ENCODE results near the gene CFAP161. TPM values are rescaled to one million over a fixed set of nuclear protein-coding genes. Genes with fewer than 3 reads are reported as not detected.

Gene CFAP161
- total and polyA plus RNA-seq, 7 donors: 0.03 to 0.28 TPM; not detected in 5

- no peaks in the 10 kb centered on the region for H3K36me3 ChIP-seq (ENCODE audit: insufficient read depth in 1 of 2, low read depth in 1 of 2)
- no peak for DNase-seq
- no peaks in the 10 kb centered on the region for H3K27me3 ChIP-seq (ENCODE audit: insufficient read depth in 3 of 3, low read length in 2 of 3)
- WGBS, 3 donors: 51 to 65% (median 61%) methylated on average over 4 of the region's 4 CpGs
- no peak for TF ChIP-seq CTCF (IDR thresholded peaks at IDR 0.05)
- H3K27ac ChIP-seq: no peak overlapping the region
- no peak overlapping the region for H3K4me3 ChIP-seq
- intact Hi-C loops (cut with DNase I): no loop called here
- no peak for ATAC-seq
- no peaks in the 10 kb centered on the region for H3K9me3 ChIP-seq
- H3K4me1 ChIP-seq: no peaks in the 10 kb centered on the region
Observed at GRCh38 chr15:81111018-81111417, 23.1 kb upstream of the CFAP161 start.

- TF ChIP-seq CTCF (IDR thresholded peaks at IDR 0.05): no peak
- H3K36me3 ChIP-seq (ENCODE audit: insufficient read depth in 1 of 2, low read depth in 1 of 2): no peaks in the 10 kb centered on the region
- intact Hi-C loops (cut with DNase I): no loop called here
- DNase-seq: no peak
- peak in 1 of 4 donors; percentile 41 for ATAC-seq
- no peaks in the 10 kb centered on the region for H3K9me3 ChIP-seq
- H3K27ac ChIP-seq: no peak overlapping the region
- 67 to 77% (median 76%) methylated on average over 6 of the region's 6 CpGs for WGBS, 3 donors
- no peaks in the 10 kb centered on the region for H3K4me1 ChIP-seq
- no peak overlapping the region for H3K4me3 ChIP-seq
- H3K27me3 ChIP-seq (ENCODE audit: insufficient read depth in 3 of 3, low read length in 2 of 3): no peaks in the 10 kb centered on the region
Observed at GRCh38 chr15:81111510-81112470, 22.3 kb upstream of the CFAP161 start.

GRCh38 chr15:81113204-81113657, 20.8 kb upstream of the CFAP161 start:
- no peaks in the 10 kb centered on the region for H3K4me1 ChIP-seq
- TF ChIP-seq CTCF (IDR thresholded peaks at IDR 0.05): no peak
- DNase-seq (no peak), ATAC-seq (no peak)
- WGBS, 3 donors: 23 to 33% (median 24%) methylated on average over 3 of the region's 3 CpGs
- H3K36me3 ChIP-seq (ENCODE audit: insufficient read depth in 1 of 2, low read depth in 1 of 2): no peaks in the 10 kb centered on the region
- no peaks in the 10 kb centered on the region for H3K9me3 ChIP-seq
- intact Hi-C loops (cut with DNase I): no loop called here
- no peak overlapping the region for H3K27ac ChIP-seq
- H3K27me3 ChIP-seq (ENCODE audit: insufficient read depth in 3 of 3, low read length in 2 of 3): peaks cover 0 to 10% (median 0%) of the 10 kb centered on the region in 3 donors
- no peak overlapping the region for H3K4me3 ChIP-seq

- 38 to 48% (median 42%) methylated on average over 3 of the region's 3 CpGs for WGBS, 3 donors
- no peak for TF ChIP-seq CTCF (IDR thresholded peaks at IDR 0.05)
- ATAC-seq: no peak
- DNase-seq: no peak
- H3K27me3 ChIP-seq (ENCODE audit: insufficient read depth in 3 of 3, low read length in 2 of 3): peaks cover 0 to 16% (median 3%) of the 10 kb centered on the region in 3 donors
- no peaks in the 10 kb centered on the region for H3K4me1 ChIP-seq
- intact Hi-C loops (cut with DNase I): no loop called here
- H3K27ac ChIP-seq: no peak overlapping the region
- H3K36me3 ChIP-seq (ENCODE audit: insufficient read depth in 1 of 2, low read depth in 1 of 2): no peaks in the 10 kb centered on the region
- no peak overlapping the region for H3K4me3 ChIP-seq
- no peaks in the 10 kb centered on the region for H3K9me3 ChIP-seq
Observed at GRCh38 chr15:81113861-81114291, 20.2 kb upstream of the CFAP161 start.

Measured in psoas muscle (tissue), 8 donors.